GM19372 (cell line): ENCODE results near the gene EYA2.

Experiments used
- ATAC-seq: cut with Tn5 transposase; IDR thresholded peaks from one replicate; pipeline ENCODE4 v1.9.1; 2021; ENCODE audit warnings: mild to moderate bottlenecking, low read depth, moderate library complexity; ENCODE audit not compliant: unreplicated experiment

The EYA2 gene

DNA sequence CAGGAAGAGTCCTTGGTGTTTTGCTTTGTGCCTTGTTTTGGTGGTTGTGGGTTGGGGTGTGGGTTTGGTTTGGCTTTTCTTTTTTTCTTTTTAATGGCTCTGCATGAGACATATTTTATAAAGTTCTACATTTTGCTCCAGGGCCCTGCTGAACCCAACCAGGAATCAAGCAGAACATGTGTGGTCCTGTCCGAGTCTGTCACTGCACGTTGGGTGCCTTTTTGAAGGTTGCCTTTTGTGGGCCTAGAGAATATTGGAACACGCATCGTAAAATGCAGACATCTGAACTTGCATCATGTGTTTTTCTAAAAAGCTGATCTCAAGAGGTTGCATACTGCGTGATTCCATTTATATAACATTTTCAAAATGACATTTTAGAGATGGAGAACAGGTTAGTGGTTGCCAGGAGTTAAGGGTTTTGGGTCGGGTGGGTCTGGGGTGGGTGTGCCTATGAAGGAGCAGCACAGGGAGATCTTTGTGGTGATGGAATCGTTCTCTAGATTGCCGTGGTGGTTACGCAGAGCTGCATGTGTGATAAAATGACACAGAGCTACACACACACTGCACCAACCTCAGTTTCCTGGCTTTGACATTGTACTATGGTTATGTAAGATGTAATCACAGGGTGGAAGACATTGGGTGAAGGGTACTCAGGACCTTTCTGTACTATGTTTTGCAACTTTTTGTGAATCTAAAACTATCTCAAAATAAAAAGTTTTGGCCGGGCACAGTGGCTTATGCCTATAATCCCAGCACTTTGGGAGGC is 80.2 kb downstream of the EYA2 start:
- ATAC-seq, result no peak

DNA sequence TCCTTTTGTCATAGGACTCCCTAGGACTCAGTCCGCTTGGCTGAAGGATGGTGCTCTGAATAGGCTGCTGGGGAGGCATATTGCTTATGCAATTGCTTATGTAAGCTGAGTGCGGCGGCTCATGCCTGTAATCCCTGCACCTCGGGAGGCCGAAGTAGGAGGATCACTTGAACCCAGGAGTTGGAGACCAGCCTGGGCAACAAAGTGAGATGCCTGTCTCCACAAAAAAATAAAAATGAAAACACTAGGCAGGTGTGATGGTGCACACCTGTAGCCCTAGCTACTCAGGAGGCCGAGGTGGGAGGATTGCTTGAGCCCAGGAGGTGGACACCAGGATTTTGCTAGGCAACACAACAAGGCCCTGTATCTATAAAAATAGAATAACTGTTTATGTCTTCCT is 81.3 kb downstream of the EYA2 start:
- ATAC-seq, result no peak

DNA sequence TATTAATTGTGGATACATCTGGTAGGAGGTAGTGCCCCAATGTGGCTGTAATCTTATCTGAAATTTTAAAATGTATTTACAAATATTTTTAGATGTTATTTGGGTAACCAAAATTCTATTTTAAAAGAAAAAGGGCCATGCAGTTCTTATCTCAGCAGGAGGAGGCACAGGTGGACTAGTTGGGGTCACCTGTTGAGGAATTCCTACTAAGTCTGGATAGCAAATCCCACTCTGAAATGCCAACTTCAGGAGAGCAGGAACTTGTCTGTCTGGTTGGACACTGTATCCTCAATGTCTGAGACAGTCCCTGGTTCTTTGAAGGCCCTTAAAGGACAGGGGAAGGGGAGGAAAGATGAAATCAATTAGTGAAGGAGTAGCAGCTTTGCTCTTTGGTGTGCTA is 82.6 kb downstream of the EYA2 start:
- no peak for ATAC-seq

DNA sequence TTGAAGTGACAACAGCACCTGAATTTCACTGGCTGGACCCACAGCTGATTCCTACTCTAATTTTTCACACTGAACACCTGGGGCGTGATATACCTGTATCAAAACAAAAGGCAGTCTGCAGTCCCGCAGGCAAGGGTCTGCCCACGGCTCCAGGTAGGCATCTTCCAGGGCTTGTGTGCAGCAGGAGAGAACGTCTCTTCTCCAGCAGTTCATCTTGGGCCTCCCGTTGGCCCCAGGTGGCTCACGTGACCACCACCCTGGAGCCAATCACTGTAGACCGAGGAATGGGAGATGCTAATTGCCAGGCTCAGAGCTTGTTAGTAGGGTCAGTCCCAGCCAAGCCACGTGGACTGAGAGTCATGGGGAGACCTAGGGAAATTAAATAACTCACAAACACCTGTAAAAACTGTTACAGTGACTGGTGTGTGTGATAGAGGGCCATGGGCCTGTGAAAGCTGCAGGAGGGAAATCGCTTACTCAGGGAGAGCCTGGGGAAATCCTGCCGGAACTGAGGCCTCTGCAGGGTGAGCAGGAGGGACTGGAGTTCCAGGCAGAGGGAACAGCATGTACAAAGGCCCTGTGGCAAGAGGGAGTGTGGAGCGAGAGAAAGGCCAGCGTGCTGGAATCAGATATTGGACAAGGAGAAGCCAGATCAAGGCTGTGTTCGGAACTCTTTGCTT is 83.4 kb downstream of the EYA2 start:
- ATAC-seq, result no peak

DNA sequence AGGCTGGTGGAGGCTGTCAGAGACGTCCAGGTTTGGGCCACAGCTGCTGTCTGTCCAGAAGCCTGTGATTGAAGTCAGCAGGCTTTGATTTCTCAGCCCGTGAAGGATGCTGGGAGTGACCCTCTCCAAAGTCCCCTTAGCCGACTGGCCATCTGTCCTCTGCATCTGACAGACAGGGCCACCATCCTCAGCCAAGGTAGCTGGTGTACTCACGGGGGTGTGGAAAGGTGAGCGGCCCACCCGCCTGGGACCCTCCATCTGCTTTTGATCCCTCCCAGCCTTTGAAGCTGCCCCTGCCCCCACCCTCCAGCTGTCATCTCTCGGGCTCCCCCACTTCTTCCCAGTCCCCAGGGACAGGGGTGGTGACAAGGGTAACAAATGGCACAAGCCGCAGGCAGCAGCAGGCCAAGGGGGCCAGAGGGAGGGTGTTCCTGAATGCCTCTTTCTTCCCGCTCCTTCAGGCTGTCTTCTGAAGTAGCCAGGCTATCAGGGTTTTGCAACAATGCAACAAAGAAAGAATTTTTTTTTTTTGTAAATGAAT is 84.4 kb downstream of the EYA2 start:
- ATAC-seq, result no peak

DNA sequence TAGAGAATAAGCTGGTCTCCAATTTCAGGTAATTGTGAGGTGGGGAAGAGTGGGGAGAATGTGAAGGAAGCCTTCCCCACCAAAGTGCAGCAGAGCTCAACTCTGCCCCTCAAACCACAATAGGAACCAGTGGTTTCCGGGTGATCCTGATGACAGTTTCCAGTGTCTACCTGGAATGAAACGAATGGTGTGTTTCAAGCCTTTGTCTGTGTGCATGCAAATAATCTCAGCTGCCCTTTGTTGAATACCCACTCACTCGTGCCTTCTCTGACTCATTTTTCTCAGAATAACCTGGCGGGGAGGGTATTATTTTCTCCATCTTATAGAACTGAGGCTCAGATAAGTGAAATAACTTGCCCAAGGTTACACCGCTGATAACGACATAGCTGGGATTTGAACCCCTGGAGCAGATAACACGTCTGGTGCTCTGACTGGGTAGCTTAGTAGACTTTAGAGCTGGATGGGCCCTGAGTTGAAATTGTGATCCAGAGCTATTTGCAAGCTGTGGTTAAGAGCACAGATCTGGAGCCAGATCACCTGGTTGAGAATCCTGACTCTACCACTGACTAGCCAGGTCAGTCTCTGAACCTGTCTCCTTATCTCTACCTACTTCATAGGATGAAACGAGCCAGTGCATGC is 85.1 kb downstream of the EYA2 start:
- ATAC-seq, result no peak

DNA sequence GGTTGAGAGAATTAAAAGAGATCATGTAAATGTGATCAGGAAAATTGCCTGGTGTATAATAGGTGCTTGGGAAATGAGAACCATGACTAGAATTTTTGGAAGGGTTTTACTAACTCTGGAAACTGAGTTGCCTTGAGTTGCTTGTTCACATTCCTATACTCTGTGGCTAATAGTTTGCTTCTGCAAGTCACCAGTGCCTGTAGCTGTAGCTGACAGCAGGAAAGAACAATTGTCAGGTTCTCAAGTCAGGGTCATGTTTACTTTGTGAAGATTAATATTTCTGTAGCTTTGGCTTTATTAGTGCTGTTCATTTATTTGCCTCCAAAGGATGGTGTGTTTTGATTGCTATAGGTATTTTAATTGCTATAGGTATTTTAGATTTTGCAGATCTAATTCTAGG is 86.5 kb downstream of the EYA2 start:
- no peak for ATAC-seq

DNA sequence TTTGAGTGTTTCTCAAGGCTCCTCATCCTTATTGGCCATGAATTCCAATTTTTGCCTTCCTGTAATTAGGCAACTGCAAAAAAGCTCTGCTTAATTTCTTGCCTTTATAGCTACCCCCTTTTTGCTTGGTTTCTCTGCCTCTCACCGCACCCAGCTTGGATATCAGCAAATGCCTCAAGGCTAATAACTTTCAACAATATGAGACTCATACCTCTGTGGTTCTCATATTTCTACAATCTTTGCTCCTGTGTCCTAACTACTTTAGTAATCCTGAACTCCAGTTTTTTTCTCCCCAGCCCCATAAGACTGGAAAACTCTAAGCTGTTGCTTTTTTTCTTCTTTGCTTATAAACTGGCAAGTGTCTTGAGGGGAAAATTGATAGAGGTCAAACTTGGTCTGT is 88.8 kb downstream of the EYA2 start:
- ATAC-seq, result no peak

DNA sequence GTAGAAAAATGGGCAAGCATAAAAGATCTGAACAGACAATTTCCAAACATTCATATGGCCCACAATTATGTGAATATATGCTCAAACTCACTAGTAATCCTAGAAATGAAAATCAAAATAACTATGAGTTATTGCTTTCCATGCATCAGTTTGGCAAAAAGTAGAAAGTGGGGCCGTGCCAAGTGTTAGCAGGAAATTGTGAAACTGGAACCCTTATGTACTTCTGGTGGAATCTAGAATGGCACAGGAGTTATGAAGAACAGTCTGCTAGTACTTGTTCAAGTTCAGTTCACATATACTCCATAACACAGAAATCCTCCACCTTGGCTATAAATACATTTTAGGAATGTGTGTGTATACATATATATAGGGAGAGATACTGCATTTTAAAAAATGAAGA is 89.8 kb downstream of the EYA2 start:
- no peak for ATAC-seq

DNA sequence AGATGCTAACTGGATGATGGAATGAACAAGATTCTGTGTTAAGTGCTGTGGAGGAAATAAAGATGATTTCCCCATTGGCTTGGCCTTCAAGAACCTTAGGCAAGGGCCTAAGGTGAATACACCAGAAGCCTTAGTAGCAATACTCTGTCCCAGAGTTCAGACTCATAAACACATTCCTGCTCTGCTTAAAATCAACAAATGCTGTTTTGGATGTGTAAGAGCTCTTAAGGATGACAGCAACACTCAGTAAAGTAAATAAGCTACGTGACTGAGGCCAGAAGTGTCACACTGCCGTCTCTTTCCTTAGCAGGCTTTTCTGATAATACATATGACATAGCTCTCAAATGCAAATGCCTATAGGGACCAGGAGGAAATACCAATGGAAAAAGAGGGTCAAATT is 90.6 kb downstream of the EYA2 start:
- ATAC-seq, result no peak

DNA sequence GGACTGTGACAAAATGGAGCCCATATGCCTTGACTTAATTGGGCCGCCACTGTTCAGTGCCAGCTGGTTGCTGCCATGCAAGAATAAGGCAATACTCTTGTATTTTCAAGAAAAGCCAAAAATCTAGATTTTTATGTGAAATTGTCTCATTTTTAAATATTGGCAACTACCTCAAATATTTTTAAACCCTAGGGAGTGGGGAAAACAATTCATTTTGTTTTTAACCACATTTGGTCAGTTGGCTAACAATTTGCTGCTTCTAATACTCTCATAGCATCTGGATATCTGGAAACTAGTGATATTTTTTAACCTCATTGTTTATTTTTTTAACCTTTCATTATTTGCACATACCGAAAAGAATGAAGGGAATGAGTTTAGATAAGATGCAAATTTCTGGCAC is 91.0 kb downstream of the EYA2 start:
- ATAC-seq, result no peak

DNA sequence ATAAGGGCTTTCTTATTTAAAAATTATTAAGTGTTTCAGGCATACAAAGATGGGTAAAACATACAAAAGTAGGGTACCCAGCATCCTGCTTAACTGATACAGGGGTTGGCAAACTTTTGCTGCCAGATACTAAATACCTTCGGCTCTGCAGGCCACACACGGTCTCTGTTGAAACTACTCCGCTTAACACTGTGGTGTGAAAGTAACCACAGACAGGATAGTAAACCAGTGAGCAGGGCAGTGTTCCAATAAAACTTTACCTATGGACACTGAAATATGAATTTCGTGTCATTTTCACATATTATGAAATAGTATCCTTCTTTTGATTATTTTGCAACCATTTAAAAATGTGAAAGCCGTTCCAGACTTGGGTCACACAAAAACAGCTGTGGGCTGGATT is 92.4 kb downstream of the EYA2 start:
- no peak for ATAC-seq

DNA sequence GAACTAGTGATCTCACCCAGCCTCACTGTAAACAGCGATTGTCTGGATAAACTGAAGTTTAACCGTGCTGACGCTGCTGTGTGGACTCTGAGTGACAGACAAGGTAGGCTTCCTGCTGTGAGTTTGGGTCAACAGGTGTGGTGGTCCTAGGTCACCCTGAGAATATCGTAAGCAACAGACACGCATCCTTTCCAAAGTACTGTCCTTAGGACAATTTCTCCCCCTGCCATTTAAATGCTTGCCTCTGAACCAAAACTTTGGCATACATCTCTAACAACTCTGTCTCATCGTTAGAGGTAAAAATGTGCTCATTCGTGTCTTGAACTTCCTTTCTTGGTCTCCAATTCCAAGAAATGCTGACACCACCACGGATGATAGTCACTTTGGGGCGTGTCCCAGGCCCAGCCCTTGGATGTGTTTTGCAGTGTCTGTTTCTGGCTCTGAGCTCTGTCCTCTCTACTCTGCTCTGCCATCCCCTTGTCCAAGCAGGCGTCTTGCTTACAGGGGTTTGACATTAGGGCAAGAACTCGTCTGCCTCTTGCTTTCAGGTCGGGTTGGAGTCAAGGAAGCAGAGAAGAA is 95.5 kb downstream of the EYA2 start:
- no peak for ATAC-seq

DNA sequence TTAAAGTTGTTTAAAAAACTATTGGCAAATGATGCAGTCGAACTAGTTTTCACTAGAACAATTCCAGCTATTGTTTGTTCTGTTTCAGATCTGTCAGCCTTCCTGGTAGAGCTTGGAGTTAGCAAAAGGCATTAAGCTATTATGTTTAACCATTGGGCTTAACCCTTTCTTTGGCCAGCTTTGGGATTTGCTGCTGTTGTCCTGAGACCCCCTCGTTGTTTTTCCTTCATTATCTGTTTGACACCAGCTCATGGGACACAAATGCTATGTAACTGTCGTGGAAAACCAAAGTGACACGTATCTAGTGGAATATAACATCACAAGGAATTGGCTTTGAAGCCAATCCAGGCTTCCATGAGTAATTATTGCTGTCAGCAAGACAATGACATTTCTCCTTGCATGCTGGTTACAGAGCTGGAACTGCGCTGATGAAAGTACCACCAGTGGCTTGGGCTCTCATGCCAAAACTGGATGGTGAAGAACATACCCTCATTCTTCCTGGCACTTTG is 96.0 kb downstream of the EYA2 start:
- no peak for ATAC-seq

DNA sequence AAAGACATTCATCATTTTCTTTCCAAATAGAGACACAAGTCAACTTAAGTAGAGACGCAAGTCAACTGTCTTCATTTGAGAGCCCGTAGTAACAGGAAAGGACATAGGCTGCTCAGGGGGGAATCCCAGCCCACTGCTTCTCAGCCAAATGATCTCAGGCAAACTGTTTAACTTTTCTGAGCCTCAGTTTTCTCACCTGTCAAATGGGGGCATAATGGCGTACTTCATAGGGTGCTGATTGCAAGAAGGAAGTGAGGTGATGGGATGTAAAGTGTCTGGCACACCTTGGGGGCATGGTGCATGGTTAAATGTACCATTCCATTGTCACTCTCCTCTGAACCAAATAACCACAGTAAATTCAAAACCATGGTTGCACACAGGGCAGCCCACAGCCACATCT is 96.5 kb downstream of the EYA2 start:
- ATAC-seq, result no peak

DNA sequence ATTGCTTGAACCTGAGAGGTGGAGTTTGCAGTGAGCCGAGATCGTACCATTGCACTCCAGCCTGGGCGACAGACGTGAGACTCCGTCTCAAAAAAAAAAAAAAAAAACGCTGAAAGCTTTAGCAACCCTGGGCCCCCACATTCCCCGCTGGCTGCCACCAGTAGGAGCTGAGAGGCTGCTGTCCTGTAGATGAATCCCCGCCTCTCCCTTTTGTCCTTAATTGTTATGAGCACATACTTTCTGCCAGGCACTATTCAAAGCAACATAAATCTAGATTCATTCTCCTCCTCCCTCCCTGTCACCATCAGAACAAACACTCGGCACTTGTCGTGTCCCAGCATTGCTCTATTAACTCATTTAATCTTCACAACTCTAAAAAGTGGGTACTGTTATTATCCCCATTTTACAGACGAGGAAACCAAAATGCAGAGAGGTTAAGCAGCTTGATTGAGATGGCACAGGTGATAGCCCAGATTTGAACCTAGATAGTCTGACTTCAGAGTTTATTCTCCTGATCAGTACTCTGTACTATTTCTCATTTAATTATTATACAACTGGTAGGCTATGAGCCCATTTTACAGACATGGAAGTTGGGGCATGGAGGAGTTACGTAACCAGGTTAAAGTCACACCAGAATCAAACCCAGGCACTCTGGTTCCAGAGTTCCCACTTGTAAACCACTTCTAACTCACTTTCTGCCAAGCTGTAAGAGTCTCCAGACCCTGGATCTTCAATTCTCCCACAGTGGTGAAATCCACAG is 97.4 kb downstream of the EYA2 start:
- no peak for ATAC-seq

DNA sequence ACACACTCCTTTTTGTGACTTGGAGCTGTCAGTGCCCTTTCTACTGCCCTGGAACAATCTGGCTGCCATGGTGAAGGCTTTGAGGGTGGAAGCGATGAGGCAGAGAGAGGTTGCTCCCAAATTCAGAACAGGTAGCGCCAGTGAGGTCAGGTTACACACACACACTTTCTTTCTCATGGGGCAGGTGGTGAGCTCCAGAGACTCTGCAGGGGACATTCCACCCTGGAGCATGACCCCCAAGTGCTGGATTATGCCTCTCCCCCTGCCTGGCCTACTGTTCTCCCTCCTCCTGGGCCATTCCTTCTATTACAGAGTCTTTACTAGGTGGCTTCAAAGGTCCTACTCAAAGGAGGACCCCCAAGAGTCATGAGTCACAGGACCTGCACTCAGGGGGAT is 98.0 kb downstream of the EYA2 start:
- no peak for ATAC-seq

DNA sequence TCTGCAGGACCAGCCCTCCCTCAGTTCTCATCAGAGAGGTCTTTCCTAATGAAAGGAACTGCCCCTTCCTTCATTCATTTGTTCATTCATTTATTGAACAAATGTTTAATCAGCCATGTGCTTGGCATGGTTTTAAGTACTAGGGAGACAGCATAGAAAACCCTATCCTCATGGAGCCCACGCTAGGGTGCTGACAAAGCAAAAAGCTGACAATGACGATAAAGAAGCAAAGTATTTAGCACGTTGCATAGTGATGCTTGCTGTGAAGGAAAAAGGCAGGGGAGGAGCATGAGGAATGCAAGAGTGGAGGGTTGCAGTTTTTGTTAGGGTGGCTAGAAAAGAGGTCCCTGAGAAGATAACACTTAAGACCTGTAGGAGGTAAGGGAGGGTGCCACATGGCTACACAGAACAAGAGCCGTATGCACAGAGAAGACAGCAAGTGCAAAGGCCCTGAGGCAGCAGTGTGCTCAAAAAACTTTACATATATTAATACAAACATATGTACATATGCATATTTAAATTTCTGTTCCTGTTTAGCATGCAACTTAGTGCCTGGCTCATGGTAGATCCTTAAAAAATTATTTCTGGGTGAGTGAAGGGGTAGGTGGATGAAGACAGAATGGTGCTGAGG is 98.9 kb downstream of the EYA2 start:
- ATAC-seq, result no peak

DNA sequence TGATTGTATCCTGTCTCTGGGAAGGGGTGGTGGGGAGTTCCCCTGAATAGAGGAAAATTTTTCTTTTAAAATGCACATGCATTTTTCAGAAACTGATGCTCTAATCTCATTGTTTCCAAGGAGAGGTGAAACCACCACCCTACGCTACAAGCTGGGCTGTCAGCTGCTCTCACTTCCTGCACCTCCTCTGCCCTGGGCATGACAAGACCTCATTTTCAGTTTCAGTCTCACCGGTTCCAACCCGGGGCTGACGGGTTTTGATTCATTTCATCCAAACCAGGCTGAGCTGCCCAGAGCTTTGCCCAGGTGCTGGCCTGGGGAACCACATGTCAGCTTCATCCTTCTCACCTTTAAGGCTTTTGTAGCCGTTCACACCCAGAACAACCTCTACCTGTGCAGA is 99.7 kb downstream of the EYA2 start:
- ATAC-seq, result peak; percentile 86

DNA sequence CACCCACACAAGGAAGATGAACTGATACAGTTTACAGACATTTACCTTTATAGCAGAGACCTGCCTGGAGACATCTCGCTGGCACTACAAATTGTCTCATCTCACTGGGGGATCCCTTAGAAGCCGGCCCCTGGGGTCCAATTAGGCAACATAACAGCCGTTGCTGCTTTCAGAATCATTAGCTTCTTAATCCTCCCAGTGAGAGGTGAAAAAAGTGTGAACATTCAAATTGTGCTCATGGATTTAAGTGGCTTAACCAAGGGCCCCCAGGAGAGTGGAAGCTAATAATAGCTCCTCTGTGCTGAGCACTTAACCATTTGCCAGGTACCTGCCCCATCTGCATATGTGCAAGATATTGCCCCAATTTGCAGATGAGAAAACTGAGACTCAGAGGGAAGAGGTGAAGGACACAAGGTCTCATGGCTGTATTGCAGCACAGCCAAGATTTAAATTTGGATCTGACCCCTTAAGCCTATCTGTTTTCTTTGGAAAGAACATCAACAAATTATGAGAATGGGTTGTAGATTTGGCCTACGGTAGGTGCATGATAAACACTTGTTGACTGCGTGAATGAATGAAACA is 101.0 kb downstream of the EYA2 start:
- ATAC-seq, result no peak
